Measurements from ENCODE around the gene ZC3H4. TPM values are rescaled to one million over a fixed set of nuclear protein-coding genes. Genes with fewer than 3 reads are reported as not detected.

The ZC3H4 gene
- total and polyA plus RNA-seq, 2 experiments from 2014 or later = 26.7 to 36.9 TPM

- no peak for TF ChIP-seq REST (IDR thresholded peaks at IDR 0.05; ENCODE audit: unreplicated experiment)
- TF ChIP-seq ZNF331 (CRISPR knock-in tag; IDR thresholded peaks at IDR 0.05; ENCODE audit: low read depth) = no peak
These were observed 16.9 kb downstream of the ZC3H4 start (continued) for GRCh38 chr19:47096721-47097120.

- Mint-ChIP-seq H3K27ac (peak overlapping the region; percentile 30), H3K4me3 (peak overlapping the region; percentile 11; the same call in 1 of the 3 replicates)
- TF ChIP-seq EZH2phosphoT487 (IDR thresholded peaks at IDR 0.05; ENCODE audit: unreplicated experiment) (no peak), STAT1 (IDR thresholded peaks at IDR 0.05; ENCODE audit: unreplicated experiment) (no peak), ZNF462 (CRISPR knock-in tag; IDR thresholded peaks at IDR 0.05) (no peak), EZH2 (IDR thresholded peaks at IDR 0.05; ENCODE audit: low read depth, unreplicated experiment) (no peak), CTCF (conservative IDR thresholded peaks at IDR 0.05; ENCODE audit: low read depth in 2 of 2) (no peak), ZNF114 (CRISPR knock-in tag; IDR thresholded peaks at IDR 0.05) (no peak), JUNB (IDR thresholded peaks at IDR 0.05; ENCODE audit: unreplicated experiment) (no peak), ZNF331 (CRISPR knock-in tag; IDR thresholded peaks at IDR 0.05; ENCODE audit: low read depth) (no peak)
These were observed 17.4 kb downstream of the ZC3H4 start for GRCh38 chr19:47096100-47096704.

More at GRCh38 chr19:47096100-47096704, 17.4 kb downstream of the ZC3H4 start:
- Histone ChIP-seq H2AFZ (no peak overlapping the region), H3K4me3 (no peak overlapping the region), H3K27ac (ENCODE audit: low read depth) (peak overlapping the region; percentile 85), H3K79me2 (replicated peaks; ENCODE audit: insufficient read depth) (peaks cover 88% of the 10 kb centered on the region), H3K27me3 (ENCODE audit: insufficient read depth) (no peaks in the 10 kb centered on the region), H3K36me3 (ENCODE audit: insufficient read depth) (peaks cover 11% of the 10 kb centered on the region), H3K4me1 (ENCODE audit: insufficient read depth) (peaks cover 30% of the 10 kb centered on the region), H3F3A (replicated peaks; ENCODE audit: low read depth) (peaks cover 36% of the 10 kb centered on the region), H3K4me2 (0 out of 2 replicates have a peak overlapping the region, but pooled peaks have one; percentile 26), H3K9me2 (ENCODE audit: insufficient read depth) (no peaks in the 10 kb centered on the region), H4K20me1 (replicated peaks; ENCODE audit: insufficient read depth) (peaks cover 36% of the 10 kb centered on the region)
- no peak for DNase-seq (ENCODE audit: low spot score)
- H3K27me3 Mint-ChIP-seq (ENCODE audit: insufficient read depth, low read depth, poor library complexity) = peaks cover 5% of the 10 kb centered on the region
- H3K36me3 Mint-ChIP-seq (ENCODE audit: low read depth) = peaks cover 49% of the 10 kb centered on the region
- no peaks in the 10 kb centered on the region for H3K9me3 Mint-ChIP-seq
- ATAC-seq = no peak
- H3K4me1 Mint-ChIP-seq = peaks cover 47% of the 10 kb centered on the region
